OCI-LY7 (cell line): ENCODE measurements around the gene HIVEP3.

Experiments used
- CTCF ChIP-seq: fragments of 200-600 bp; sonication (generic); conservative IDR thresholded peaks from 2 replicates; pipeline ENCODE4 v1.5.1; 2014; ENCODE audit warnings: mild to moderate bottlenecking, antibody characterized with exemption, low read length, moderate library complexity, mixed read lengths
- EZH2phosphoT487 ChIP-seq: fragments of 200-600 bp; sonication (generic); IDR thresholded peaks from 2 replicates; pipeline ENCODE4 v1.6.1; 2018; ENCODE audit warnings: low read depth, borderline replicate concordance, mild to moderate bottlenecking, mixed run types, antibody characterized with exemption, low read length, moderate library complexity, mixed read lengths

- no peak for TF ChIP-seq CTCF
- no peak for TF ChIP-seq EZH2phosphoT487
Observed at GRCh38 chr1:41589395-41589794, 329.3 kb downstream of the HIVEP3 start.
